Measurements from ENCODE around the gene RIT1.
A peak's percentile ranks its signal among the peaks of the same experiment; 100 is the strongest.

RIT1 gene

DNA sequence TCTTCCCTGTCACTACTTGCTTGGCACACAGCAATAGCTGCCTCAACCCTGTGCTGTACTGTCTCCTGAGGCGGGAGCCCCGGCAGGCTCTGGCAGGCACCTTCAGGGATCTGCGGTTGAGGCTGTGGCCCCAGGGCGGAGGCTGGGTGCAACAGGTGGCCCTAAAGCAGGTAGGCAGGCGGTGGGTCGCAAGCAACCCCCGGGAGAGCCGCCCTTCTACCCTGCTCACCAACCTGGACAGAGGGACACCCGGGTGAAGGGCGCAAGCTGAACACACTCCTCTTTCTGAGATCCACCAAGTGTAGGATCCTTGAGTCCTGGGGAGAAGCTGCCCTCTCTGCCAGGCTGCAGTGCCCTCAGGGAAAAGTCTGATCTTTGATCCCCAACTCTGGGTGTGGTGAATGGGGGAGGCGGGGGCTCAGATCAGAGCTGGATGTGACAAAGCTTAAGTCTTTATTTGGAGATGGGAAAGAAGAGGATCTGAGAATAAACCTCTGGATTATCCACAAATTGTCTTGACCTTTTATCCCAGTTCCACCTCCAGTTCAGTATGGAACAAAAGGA lies 31.5 kb upstream of the RIT1 start:
- peaks cover 11% of the 10 kb centered on the region for H3K4me1 ChIP-seq (ENCODE audit: control insufficient read depth, insufficient read depth, low read length)
- no peaks in the 10 kb centered on the region for H3K27me3 ChIP-seq (ENCODE audit: control insufficient read depth, insufficient read depth, low read length)
- no peaks in the 10 kb centered on the region for H3K9me3 ChIP-seq (ENCODE audit: control insufficient read depth, insufficient read depth, low read length)
- H3K36me3 ChIP-seq (ENCODE audit: control insufficient read depth, insufficient read depth, low read length), result peaks cover 12% of the 10 kb centered on the region
- H3K9ac ChIP-seq (ENCODE audit: low read depth, low read length), result no peak overlapping the region
- H3K4me3 ChIP-seq (ENCODE audit: low read depth, low read length), result no peak overlapping the region

DNA sequence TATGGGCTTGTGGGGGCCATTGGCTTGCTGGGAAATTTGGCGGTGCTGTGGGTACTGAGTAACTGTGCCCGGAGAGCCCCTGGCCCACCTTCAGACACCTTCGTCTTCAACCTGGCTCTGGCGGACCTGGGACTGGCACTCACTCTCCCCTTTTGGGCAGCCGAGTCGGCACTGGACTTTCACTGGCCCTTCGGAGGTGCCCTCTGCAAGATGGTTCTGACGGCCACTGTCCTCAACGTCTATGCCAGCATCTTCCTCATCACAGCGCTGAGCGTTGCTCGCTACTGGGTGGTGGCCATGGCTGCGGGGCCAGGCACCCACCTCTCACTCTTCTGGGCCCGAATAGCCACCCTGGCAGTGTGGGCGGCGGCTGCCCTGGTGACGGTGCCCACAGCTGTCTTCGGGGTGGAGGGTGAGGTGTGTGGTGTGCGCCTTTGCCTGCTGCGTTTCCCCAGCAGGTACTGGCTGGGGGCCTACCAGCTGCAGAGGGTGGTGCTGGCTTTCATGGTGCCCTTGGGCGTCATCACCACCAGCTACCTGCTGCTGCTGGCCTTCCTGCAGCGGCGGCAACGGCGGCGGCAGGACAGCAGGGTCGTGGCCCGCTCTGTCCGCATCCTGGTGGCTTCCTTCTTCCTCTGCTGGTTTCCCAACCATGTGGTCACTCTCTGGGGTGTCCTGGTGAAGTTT lies 30.8 kb upstream of the RIT1 start:
- H3K4me1 ChIP-seq (ENCODE audit: control insufficient read depth, insufficient read depth, low read length), result peaks cover 7% of the 10 kb centered on the region
- H3K4me3 ChIP-seq (ENCODE audit: low read depth, low read length), result no peak overlapping the region

DNA sequence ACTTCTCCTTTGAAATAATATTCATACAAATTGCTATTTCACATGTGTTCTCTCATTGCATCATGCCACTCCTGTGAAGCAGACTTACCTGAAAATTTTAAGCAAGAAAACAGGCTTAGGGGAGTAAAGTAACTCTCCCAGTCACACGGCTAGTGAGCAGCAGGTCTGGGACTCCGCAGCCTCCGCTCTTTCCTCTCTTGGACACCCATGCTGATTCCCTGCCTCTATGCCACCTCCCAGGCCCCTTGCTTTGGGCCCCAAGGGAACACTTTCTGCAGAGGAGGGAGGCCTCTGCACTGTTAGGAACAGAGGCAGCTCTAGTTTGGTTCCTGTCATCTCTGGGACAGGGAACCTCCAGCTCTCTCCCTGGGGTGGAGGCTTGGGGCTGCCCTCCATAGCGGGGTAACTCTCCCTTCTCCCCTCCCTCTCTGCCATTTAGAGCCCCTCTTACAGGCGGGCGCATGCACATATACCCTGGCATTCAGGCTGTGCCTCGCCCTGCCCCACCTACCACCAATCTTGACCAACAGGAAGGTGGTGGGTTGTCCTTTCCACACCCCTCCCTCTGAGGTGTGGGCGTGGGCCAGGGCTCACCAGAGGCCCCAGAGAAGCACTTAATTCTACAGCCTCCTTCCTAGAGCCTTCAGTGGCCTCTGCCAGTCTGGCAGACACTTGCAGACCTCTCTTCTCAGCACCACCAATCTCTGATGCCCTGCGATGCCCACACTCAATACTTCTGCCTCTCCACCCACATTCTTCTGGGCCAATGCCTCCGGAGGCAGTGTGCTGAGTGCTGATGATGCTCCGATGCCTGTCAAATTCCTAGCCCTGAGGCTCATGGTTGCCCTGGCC lies 30.1 kb upstream of the RIT1 start, which contains the start of gene RXFP4:
TSS of gene RXFP4 (plus strand) at position 646 of the 852 bp plus-strand sequence. CDS start at position 718, 72 bp downstream.
- Histone ChIP-seq H3K27me3 (ENCODE audit: control insufficient read depth, insufficient read depth, low read length) (no peaks in the 10 kb centered on the region), H3K9ac (ENCODE audit: low read depth, low read length) (no peak within 1 kb of the TSS), H3K4me1 (ENCODE audit: control insufficient read depth, insufficient read depth, low read length) (peaks cover 3% of the 10 kb centered on the region), H3K4me3 (ENCODE audit: low read depth, low read length) (no peak within 1 kb of the TSS), H3K9me3 (ENCODE audit: control insufficient read depth, insufficient read depth, low read length) (no peaks in the 10 kb centered on the region), H3K36me3 (ENCODE audit: control insufficient read depth, insufficient read depth, low read length) (peaks cover 2% of the 10 kb centered on the region)

More for the DNA sequence above, 30.8 kb upstream of the RIT1 start:
- Histone ChIP-seq H3K27me3 (ENCODE audit: control insufficient read depth, insufficient read depth, low read length) (no peaks in the 10 kb centered on the region), H3K36me3 (ENCODE audit: control insufficient read depth, insufficient read depth, low read length) (peaks cover 6% of the 10 kb centered on the region), H3K9me3 (ENCODE audit: control insufficient read depth, insufficient read depth, low read length) (no peaks in the 10 kb centered on the region), H3K9ac (ENCODE audit: low read depth, low read length) (no peak overlapping the region)

DNA sequence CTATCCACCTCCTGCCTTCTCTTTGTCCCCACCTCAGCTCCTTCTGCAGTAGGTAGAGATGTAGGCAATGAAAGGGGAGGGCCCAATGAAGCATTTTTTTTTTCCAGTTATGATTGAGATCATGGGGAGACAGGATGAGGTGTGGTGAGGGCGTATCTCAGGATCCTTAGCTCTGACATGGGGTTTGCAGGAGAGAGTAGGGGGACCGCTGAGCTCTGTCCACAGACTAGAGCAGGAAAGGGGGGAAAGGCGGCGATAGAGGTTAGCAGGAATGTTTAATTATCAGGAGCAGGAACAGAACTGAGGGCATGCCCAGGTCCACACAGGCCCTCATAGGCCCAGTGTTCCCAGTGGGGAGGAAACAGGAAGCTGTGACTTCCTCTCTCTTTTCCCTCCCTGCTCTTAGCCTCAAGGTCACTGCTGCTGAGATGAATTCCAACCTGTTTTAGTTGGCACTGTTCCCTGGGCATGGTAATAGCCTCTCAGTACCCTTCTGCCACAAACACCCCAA lies 29.4 kb upstream of the RIT1 start:
- Histone ChIP-seq H3K4me3 (ENCODE audit: low read depth, low read length) (no peak overlapping the region), H3K9ac (ENCODE audit: low read depth, low read length) (no peak overlapping the region), H3K36me3 (ENCODE audit: control insufficient read depth, insufficient read depth, low read length) (no peaks in the 10 kb centered on the region), H3K27me3 (ENCODE audit: control insufficient read depth, insufficient read depth, low read length) (no peaks in the 10 kb centered on the region), H3K4me1 (ENCODE audit: control insufficient read depth, insufficient read depth, low read length) (no peaks in the 10 kb centered on the region), H3K9me3 (ENCODE audit: control insufficient read depth, insufficient read depth, low read length) (no peaks in the 10 kb centered on the region)

DNA sequence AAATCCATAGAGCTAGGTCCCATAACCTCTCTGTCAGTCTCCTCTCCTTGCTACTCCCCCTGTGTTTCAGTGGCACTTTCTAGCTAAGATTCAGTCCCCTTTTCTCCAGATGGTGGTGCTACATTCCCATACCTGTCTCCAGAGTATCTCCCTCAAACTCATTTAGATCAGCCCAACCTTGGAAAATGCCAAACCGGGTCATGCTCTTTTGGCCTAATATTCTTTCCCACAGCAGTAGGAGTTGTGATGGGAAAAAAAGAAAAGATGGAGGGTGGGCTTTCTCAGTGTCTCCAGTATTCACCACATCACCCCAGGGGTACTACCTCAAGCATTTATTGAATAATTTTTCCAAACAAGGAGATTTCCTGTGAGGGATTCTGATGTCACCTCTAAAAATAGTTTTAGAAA lies 27.1 kb upstream of the RIT1 start:
- no peaks in the 10 kb centered on the region for H3K9me3 ChIP-seq (ENCODE audit: control insufficient read depth, insufficient read depth, low read length)
- H3K4me3 ChIP-seq (ENCODE audit: low read depth, low read length), result no peak overlapping the region
- H3K9ac ChIP-seq (ENCODE audit: low read depth, low read length), result no peak overlapping the region
- H3K36me3 ChIP-seq (ENCODE audit: control insufficient read depth, insufficient read depth, low read length), result no peaks in the 10 kb centered on the region
- no peaks in the 10 kb centered on the region for H3K27me3 ChIP-seq (ENCODE audit: control insufficient read depth, insufficient read depth, low read length)
- H3K4me1 ChIP-seq (ENCODE audit: control insufficient read depth, insufficient read depth, low read length), result no peaks in the 10 kb centered on the region

DNA sequence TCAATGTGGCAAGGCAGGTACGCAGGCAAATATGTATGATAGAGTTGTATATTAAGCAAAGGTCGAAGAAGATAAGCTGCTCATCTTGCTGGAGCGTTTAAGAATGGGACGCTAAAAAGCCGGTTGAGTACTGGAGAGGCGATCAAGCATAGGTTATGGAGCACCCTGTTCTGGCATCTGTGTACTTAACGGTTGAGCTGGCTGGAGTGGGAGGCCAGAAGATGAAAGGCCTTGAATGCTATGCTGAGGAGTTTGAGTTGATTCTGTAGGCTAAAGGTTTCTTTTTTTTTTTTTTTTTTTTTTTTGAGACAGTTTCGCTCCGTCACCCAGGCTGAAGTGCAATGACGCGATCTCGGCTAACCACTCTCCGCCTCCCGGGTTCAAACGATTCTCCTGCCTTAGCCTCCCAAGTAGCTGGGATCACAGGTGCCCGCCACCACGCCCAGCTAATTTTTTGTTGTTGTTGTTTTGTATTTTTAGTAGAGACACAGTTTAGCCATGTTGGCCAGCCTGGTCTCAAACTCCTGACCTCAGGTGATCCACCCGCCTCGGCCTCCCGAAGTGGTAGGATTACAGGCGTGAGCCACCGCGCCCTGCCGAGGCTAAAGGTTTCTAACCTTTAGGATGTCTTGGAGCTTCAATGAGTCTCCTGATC lies 23.9 kb upstream of the RIT1 start:
- no peaks in the 10 kb centered on the region for H3K27me3 ChIP-seq (ENCODE audit: control insufficient read depth, insufficient read depth, low read length)
- H3K4me3 ChIP-seq (ENCODE audit: low read depth, low read length), result peak overlapping the region; percentile 98
- peak overlapping the region; percentile 48 for H3K9ac ChIP-seq (ENCODE audit: low read depth, low read length)
- no peaks in the 10 kb centered on the region for H3K9me3 ChIP-seq (ENCODE audit: control insufficient read depth, insufficient read depth, low read length)
- peaks cover 9% of the 10 kb centered on the region for H3K36me3 ChIP-seq (ENCODE audit: control insufficient read depth, insufficient read depth, low read length)
- no peaks in the 10 kb centered on the region for H3K4me1 ChIP-seq (ENCODE audit: control insufficient read depth, insufficient read depth, low read length)

DNA sequence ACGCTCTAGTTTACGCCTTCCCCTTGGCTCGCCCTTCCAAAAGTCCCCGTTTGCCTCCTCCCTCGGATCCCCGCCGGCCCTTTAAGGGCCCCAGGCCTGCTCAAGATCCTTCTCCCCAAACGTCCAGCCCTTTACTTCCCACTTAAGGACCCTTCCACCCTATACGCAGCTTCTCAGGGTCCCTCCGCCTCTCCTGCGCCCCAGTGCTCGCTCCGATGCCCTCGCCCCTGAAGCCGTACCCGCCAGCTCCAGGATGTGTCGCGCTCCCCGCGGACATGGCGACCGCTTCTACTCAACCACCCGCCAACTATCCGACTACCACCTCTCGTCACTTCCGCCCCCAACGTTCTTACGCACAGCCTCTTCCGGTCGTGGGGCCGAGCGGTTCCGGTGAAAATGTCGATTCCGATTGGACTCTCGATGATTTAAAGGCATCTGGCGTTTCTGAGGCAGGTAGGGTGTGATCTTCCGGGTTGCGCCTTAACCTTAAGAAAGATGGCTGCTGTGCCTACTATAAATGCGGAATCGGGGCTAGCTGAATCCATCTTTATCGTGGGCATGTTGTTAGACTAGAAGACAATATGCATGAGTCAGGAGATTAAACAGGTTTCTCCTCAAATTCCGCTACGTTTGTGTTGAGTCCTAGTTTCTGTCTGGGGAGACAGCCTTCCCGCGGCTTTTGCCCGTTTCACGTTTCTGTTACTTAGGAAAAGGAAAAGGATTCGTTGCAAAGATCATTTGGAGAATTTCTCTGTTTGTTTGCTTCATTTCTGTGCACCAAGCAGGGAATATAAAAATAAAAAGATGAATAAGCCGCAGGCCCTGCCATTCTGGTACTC lies 23.2 kb upstream of the RIT1 start, which contains the start of gene KHDC4:
TSS of gene KHDC4 (minus strand) at position 317 of the 839 bp plus-strand sequence. CDS start at position 277, 40 bp downstream.
- Histone ChIP-seq H3K4me3 (ENCODE audit: low read depth, low read length) (peak within 1 kb of the TSS; percentile 98), H3K9ac (ENCODE audit: low read depth, low read length) (peak within 1 kb of the TSS; percentile 98), H3K27me3 (ENCODE audit: control insufficient read depth, insufficient read depth, low read length) (no peaks in the 10 kb centered on the region), H3K4me1 (ENCODE audit: control insufficient read depth, insufficient read depth, low read length) (no peaks in the 10 kb centered on the region), H3K36me3 (ENCODE audit: control insufficient read depth, insufficient read depth, low read length) (peaks cover 12% of the 10 kb centered on the region), H3K9me3 (ENCODE audit: control insufficient read depth, insufficient read depth, low read length) (no peaks in the 10 kb centered on the region)

DNA sequence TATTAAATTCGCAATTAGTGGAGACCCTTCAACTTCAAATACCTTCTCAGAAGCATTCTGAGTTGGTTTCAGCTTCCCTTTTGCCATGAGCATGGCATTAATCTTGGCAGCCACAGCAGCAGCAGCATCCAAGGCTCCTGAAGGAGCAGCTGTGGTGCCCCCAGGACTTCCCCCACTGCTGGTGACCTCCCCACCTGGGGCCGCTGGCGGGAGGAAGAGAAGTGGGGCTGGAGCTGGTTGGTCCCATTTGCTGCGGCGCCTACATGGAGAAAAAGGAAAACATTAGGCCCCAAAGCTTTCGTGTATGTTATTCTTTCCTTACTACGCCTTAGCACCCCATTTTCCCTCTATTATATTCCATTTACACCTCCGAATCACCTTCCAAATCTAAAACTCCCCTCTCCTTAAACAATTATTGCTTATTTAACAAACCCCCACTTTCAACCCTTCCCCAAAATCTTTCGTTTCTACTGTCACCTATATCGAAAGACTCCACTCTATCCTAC lies 22.5 kb upstream of the RIT1 start:
- Histone ChIP-seq H3K9me3 (ENCODE audit: control insufficient read depth, insufficient read depth, low read length) (no peaks in the 10 kb centered on the region), H3K27me3 (ENCODE audit: control insufficient read depth, insufficient read depth, low read length) (no peaks in the 10 kb centered on the region), H3K4me1 (ENCODE audit: control insufficient read depth, insufficient read depth, low read length) (no peaks in the 10 kb centered on the region), H3K36me3 (ENCODE audit: control insufficient read depth, insufficient read depth, low read length) (peaks cover 19% of the 10 kb centered on the region), H3K9ac (ENCODE audit: low read depth, low read length) (peak overlapping the region; percentile 98), H3K4me3 (ENCODE audit: low read depth, low read length) (peak overlapping the region; percentile 98)

DNA sequence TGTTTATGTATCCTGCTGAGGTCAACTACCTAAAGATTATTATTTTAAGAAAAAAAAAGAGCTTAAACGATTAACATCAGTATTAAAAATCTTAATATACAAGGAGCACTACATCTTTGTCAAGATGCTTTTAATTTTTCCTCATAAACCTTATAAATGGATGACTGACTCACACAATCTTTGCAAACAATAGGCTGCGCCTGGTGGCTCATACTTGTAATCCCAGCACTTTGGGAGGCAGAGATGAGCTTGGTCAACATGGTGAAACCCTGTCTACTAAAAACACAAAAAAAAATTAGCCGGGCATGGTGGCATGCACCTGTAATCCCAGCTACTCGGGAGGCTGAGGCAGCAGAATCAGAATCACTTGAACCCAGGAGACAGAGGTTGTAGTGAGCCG lies 21.3 kb upstream of the RIT1 start:
- Histone ChIP-seq H3K4me1 (ENCODE audit: control insufficient read depth, insufficient read depth, low read length) (no peaks in the 10 kb centered on the region), H3K9ac (ENCODE audit: low read depth, low read length) (no peak overlapping the region), H3K4me3 (ENCODE audit: low read depth, low read length) (no peak overlapping the region), H3K27me3 (ENCODE audit: control insufficient read depth, insufficient read depth, low read length) (no peaks in the 10 kb centered on the region), H3K36me3 (ENCODE audit: control insufficient read depth, insufficient read depth, low read length) (peaks cover 23% of the 10 kb centered on the region), H3K9me3 (ENCODE audit: control insufficient read depth, insufficient read depth, low read length) (no peaks in the 10 kb centered on the region)

DNA sequence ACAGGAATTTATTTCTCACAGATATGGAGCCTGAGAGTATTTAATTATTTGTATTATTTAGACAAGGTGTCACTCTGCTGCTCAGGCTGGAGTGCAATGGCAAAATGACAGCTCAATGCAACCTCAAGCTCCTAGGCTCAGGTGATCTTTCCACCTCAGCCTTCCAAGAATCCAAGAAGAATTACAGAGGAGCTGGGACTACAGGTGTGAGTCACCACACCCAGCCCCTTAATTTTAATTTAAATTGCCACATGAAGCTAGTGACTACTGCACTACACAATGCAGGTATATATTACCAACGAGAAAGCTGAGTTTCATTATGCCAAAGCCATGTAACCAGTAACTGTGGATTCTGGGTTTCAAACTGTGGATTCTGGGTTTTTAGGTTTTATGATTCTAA lies 20.9 kb upstream of the RIT1 start:
- peaks cover 27% of the 10 kb centered on the region for H3K36me3 ChIP-seq (ENCODE audit: control insufficient read depth, insufficient read depth, low read length)
- no peaks in the 10 kb centered on the region for H3K27me3 ChIP-seq (ENCODE audit: control insufficient read depth, insufficient read depth, low read length)
- no peaks in the 10 kb centered on the region for H3K9me3 ChIP-seq (ENCODE audit: control insufficient read depth, insufficient read depth, low read length)
- no peaks in the 10 kb centered on the region for H3K4me1 ChIP-seq (ENCODE audit: control insufficient read depth, insufficient read depth, low read length)
- no peak overlapping the region for H3K9ac ChIP-seq (ENCODE audit: low read depth, low read length)
- H3K4me3 ChIP-seq (ENCODE audit: low read depth, low read length), result no peak overlapping the region
